H7 (cell line): Measurements from ENCODE around the gene COBL. TPM values are rescaled to one million over a fixed set of nuclear protein-coding genes. Genes with fewer than 3 reads are reported as not detected.

Experiments
- DNase-seq: peaks from one replicate; pipeline ENCODE4 v3.0.0; 2012
- H3K27me3 ChIP-seq: 2 replicates; pipeline ENCODE4 v1.6.0; 2011; ENCODE audit warnings: mild to moderate bottlenecking, low read length; ENCODE audit not compliant: control insufficient read depth, insufficient read depth
- H3K36me3 ChIP-seq: replicated peaks from 2 replicates; pipeline ENCODE4 v1.5.1; 2011; ENCODE audit warnings: low read length; ENCODE audit not compliant: control insufficient read depth, insufficient read depth
- H3K4me3 ChIP-seq: 2 replicates; pipeline ENCODE4 v1.5.1; 2011; ENCODE audit warnings: low read depth, mild to moderate bottlenecking, control low read depth, low read length, moderate library complexity; ENCODE audit not compliant: insufficient read depth
- total RNA-seq: library from RNA; depleted of rRNA; stranded (reverse); fragments of >200 nt; shearing (Covaris generic); gene quantifications from 2 replicates; pipeline ENCODE4 v1.2.3, GENCODE V29; 2014

Gene COBL
- total RNA-seq, 1 experiment from 2014 or later = 4.6 TPM

GRCh38 chr7:51253157-51253556 is 63.5 kb downstream of the COBL start:
- Histone ChIP-seq H3K4me3 (no peak overlapping the region), H3K27me3 (no peaks in the 10 kb centered on the region), H3K36me3 (no peaks in the 10 kb centered on the region)
- peak; percentile 20 for DNase-seq

- Histone ChIP-seq H3K27me3 (no peaks in the 10 kb centered on the region), H3K36me3 (no peaks in the 10 kb centered on the region), H3K4me3 (no peak overlapping the region)
- DNase-seq = no peak
Observed at GRCh38 chr7:51251290-51251689, 65.3 kb downstream of the COBL start.

- Histone ChIP-seq H3K27me3 (no peaks in the 10 kb centered on the region), H3K36me3 (no peaks in the 10 kb centered on the region), H3K4me3 (no peak overlapping the region)
- no peak for DNase-seq
Observed at GRCh38 chr7:51250512-51250911, 66.1 kb downstream of the COBL start.

DNA sequence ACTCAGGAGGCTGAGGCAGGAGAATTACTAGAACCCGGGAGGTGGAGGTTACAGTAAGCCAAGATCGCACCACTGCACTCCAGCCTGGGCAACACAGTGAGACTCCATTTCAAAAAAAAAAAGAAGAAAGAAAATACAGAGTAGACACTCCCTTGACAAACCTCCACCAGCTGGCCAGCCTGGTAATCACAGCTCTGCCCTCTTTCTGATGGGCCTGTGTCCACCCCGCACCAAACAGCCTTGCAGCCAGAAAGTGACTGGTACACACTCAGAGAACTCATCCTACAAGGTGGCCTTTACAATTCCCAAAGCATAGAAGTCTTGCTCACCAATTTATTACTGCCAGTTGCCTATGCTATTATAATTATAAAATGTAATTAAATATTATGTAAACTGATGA is 66.6 kb downstream of the COBL start:
- H3K27me3 ChIP-seq = no peaks in the 10 kb centered on the region
- DNase-seq = no peak
- no peaks in the 10 kb centered on the region for H3K36me3 ChIP-seq
- no peak overlapping the region for H3K4me3 ChIP-seq

DNA sequence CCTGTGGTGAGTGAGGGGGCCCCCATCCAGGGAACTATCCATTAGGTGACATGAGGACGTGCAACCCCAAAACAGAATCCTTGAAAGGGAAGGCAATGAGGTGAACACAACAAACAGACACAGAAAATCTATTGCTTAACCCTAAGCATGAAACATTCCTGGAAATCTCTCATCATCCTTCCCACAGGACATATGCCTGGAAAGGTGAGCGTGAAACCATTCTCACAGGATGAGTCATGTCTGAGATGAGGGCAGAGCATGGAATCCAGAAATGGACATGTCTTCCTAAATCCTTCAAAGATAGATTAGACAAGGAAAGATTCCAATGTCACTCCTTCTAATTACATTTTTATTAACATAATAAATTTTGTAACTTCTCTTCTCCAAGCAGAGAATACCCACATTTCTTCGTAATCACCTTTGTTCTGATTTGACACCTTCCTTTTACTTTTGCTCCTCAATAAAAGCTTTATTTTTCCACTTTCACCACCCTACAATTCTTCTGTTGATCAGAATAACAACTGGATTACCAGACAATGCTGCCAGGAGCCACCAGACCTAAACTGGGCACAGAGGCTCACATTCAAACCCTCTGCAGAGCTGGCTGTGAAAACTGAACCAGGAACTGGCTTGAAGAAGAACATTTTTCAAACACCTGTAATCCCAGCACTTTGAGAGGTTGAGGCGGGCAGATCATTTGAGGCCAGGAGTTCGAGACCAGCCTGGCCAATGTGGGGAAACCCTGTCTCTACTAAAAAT is 67.2 kb downstream of the COBL start:
- no peak for DNase-seq
- Histone ChIP-seq H3K4me3 (no peak overlapping the region), H3K27me3 (no peaks in the 10 kb centered on the region), H3K36me3 (no peaks in the 10 kb centered on the region)

GRCh38 chr7:51246258-51247245 is 70.1 kb downstream of the COBL start:
- Histone ChIP-seq H3K4me3 (no peak overlapping the region), H3K36me3 (no peaks in the 10 kb centered on the region), H3K27me3 (no peaks in the 10 kb centered on the region)
- DNase-seq = no peak

DNA sequence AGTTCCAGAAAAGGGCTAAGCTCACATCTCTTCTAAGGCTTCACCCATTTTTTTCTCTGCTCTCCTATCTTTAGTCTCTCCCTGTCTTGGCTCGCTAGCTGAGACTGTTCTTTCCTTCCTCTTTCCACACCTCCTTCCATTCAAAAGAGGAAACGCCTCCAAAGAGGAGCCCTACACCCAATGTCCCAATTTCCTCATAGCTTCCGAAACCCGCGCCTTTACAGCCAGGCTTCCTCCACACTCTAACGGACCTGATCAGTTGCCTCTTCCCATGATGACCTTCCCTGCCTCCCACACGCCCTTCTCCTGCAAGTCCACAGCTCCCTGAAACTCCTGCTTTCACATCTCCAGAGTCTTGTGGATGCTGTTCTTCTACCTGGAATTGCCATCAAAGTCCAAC is 71.7 kb downstream of the COBL start:
- no peak overlapping the region for H3K4me3 ChIP-seq
- H3K36me3 ChIP-seq = no peaks in the 10 kb centered on the region
- DNase-seq = no peak
- no peaks in the 10 kb centered on the region for H3K27me3 ChIP-seq

DNA sequence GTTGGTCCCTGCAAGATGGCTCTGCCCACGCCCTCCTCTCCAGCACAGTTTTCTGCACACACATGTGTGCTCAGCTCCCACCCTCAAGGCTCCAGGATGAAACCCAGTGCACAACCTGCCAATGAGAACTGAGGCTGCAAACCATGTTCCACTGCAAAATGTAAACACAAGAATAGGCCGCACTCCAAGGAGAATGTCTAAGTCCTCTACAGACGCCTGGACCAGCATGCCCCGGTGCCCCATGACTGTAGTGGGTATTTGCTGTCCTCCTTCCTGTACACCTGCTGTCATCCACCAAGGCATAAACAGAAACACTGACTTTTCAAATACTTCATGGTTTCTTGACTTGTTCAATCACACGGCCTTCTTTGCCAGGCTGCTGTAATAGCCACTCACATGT is 72.6 kb downstream of the COBL start:
- H3K27me3 ChIP-seq = no peaks in the 10 kb centered on the region
- DNase-seq = no peak
- H3K36me3 ChIP-seq = no peaks in the 10 kb centered on the region
- no peak overlapping the region for H3K4me3 ChIP-seq

GRCh38 chr7:51243631-51244030 is 73.0 kb downstream of the COBL start:
- Histone ChIP-seq H3K36me3 (no peaks in the 10 kb centered on the region), H3K4me3 (no peak overlapping the region), H3K27me3 (no peaks in the 10 kb centered on the region)
- DNase-seq = no peak

- no peak for DNase-seq
- no peak overlapping the region for H3K4me3 ChIP-seq
- no peaks in the 10 kb centered on the region for H3K27me3 ChIP-seq
- no peaks in the 10 kb centered on the region for H3K36me3 ChIP-seq
Observed at GRCh38 chr7:51242881-51243518, 73.6 kb downstream of the COBL start.

GRCh38 chr7:51242007-51242691 is 74.5 kb downstream of the COBL start:
- Histone ChIP-seq H3K27me3 (no peaks in the 10 kb centered on the region), H3K4me3 (no peak overlapping the region), H3K36me3 (no peaks in the 10 kb centered on the region)
- no peak for DNase-seq

DNA sequence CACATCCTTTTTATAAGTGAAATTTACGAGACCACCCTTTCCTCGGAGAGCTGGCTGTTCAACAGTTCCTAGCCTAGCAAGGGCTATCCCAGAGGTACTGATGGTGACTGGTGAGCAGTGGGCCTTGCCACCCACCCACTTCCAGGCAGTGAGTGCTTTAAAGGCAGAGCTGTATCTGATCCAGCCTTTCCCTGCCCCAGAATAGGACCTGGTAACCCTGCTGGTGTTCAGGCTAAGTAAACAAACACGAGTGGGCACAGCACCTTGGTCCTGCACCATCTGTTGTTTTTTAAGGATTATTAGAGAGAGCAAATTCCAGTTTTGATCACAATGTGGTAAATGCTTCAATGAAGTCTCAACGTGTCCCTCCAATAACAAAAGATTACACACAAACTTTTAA is 75.7 kb downstream of the COBL start:
- no peak overlapping the region for H3K4me3 ChIP-seq
- DNase-seq = no peak
- H3K27me3 ChIP-seq = no peaks in the 10 kb centered on the region
- no peaks in the 10 kb centered on the region for H3K36me3 ChIP-seq

DNA sequence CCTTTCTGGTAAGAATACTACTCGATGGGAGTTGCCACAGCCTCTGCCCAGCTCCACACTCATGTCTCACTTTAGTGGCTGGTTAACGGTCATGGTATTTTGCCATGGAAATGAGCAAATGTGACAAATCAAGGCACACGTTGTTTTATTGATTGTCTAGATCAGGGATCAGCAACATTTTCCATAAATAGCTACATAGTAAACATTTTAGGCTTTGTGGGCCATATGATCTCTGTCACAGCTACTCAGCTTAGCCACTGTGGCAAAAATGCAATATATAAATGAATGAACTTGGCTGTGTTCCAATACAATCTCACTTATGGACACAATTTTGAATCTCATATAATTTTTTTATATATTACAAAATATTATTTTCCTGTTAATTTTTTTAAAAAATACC is 76.9 kb downstream of the COBL start:
- no peak overlapping the region for H3K4me3 ChIP-seq
- H3K36me3 ChIP-seq = no peaks in the 10 kb centered on the region
- DNase-seq = no peak
- H3K27me3 ChIP-seq = no peaks in the 10 kb centered on the region

DNA sequence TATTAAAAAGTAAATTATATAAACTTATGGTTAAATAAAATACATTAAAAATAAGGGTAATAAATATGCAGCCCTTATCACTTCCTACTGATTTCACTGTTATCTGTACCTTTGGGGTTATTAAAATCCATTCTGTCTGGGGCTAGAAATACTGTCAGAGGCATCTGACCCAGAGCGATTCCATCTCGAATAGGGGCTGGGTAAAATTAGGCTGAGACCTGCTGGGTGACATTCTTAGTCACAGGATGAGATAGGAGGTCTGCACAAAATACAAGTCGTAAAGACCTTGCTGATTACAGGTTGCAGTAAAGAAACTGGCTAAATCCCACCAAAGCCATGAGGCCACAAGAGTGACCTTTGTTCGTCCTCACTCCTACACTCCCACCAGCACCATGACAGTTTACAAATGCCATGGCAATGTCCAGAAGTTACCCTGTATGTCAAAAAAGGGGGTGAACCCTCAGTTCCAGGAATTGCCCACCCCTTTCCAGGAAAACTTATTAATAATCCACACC is 77.6 kb downstream of the COBL start:
- no peak overlapping the region for H3K4me3 ChIP-seq
- H3K36me3 ChIP-seq = no peaks in the 10 kb centered on the region
- no peak for DNase-seq
- H3K27me3 ChIP-seq = no peaks in the 10 kb centered on the region
